NB4 (cell line): Measurements from ENCODE around the gene MYH10.

Source experiments
- DNase-seq: peaks from one replicate; pipeline ENCODE4 v3.0.0; 2010; ENCODE audit warnings: low read depth
- H3K4me3 ChIP-seq: one replicate; pipeline ENCODE4 v1.5.1; 2011; ENCODE audit warnings: mild to moderate bottlenecking, low read depth, low read length, moderate library complexity
- MYC ChIP-seq: IDR thresholded peaks from 2 replicates; pipeline ENCODE4 v1.6.1; 2011; ENCODE audit warnings: low read depth, low read length
- POLR2A ChIP-seq: IDR thresholded peaks from 2 replicates; pipeline ENCODE4 v1.6.1; 2011; ENCODE audit warnings: mild to moderate bottlenecking; ENCODE audit not compliant: insufficient read length; ENCODE audit errors: extremely low read depth
- TF ChIP-seq, protein P1 (sequence below): IDR thresholded peaks from one replicate; pipeline ENCODE4 v1.5.1; 2012; ENCODE audit warnings: low read depth, low read length
- TF ChIP-seq, protein P2 (sequence below): IDR thresholded peaks from 2 replicates; pipeline ENCODE4 v1.6.1; 2011; ENCODE audit warnings: low read depth, low read length

Gene MYH10

DNA sequence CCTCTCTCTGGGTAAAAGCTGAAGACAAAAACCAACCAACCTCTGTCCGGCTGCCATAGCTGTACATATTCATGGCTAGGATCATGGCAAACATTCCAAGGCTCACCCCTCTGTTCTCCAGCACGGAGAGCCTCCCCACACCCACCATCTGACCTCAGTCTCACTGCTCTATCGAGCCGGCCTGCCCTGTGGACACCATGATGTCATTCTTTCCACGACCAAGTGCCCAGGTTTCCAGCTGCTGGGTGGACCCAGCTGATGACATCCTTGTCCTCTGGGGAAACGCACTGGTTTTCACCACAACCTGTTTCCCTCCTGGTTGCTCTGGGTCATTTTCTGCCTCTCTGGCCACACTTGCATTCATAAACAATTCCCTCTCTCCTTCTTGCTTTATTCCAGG is 127.2 kb downstream of the MYH10 start:
- TF ChIP-seq, protein P1, sequence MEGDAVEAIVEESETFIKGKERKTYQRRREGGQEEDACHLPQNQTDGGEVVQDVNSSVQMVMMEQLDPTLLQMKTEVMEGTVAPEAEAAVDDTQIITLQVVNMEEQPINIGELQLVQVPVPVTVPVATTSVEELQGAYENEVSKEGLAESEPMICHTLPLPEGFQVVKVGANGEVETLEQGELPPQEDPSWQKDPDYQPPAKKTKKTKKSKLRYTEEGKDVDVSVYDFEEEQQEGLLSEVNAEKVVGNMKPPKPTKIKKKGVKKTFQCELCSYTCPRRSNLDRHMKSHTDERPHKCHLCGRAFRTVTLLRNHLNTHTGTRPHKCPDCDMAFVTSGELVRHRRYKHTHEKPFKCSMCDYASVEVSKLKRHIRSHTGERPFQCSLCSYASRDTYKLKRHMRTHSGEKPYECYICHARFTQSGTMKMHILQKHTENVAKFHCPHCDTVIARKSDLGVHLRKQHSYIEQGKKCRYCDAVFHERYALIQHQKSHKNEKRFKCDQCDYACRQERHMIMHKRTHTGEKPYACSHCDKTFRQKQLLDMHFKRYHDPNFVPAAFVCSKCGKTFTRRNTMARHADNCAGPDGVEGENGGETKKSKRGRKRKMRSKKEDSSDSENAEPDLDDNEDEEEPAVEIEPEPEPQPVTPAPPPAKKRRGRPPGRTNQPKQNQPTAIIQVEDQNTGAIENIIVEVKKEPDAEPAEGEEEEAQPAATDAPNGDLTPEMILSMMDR: no peak
- TF ChIP-seq POLR2A (no peak), MYC (no peak)
- TF ChIP-seq, protein P2, sequence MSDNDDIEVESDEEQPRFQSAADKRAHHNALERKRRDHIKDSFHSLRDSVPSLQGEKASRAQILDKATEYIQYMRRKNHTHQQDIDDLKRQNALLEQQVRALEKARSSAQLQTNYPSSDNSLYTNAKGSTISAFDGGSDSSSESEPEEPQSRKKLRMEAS: no peak
- no peak for DNase-seq
- no peak overlapping the region for H3K4me3 ChIP-seq

DNA sequence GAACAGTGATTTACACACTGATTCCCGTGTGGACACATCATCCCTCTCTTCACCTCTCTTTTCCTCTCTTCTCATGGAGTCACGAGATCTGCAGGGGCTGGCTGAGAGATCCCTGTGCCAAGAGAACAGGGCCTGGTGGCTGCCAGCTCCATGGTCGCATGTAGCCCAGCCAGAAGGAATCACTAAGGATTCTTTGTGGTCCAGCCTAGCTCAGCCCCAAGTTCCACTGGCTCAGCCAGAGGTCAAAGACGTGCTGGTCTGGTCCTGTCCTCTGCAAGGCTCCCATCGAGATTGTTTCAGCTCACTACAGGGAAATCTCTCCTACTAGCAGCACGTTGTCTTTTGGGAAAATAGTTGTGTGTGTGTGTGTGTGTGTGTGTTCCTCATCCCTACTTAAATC is 128.4 kb downstream of the MYH10 start:
- no peak overlapping the region for H3K4me3 ChIP-seq
- DNase-seq: no peak
- no peak for TF ChIP-seq POLR2A
- TF ChIP-seq, protein P1: no peak
- no peak for TF ChIP-seq MYC
- TF ChIP-seq, protein P2: no peak

DNA sequence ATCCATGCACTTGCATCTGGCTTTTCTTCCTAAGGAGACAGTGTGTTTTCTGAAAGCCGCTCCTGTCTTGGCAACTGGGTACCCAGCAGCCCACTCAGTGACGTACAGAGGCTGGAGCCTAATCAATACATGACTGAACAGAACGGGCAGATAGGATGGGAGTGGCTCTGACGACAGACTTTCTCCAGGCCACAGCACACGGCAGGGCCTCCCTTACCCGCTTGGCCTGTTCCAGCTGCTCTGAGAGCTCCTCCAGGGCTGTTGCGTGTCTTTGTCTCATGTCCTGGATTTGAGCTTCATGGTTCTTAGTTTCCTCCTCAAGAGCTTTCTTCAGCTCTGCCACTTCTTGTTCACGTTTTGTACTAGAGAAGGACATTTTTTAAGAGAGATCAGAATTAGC is 129.9 kb downstream of the MYH10 start:
- H3K4me3 ChIP-seq: no peak overlapping the region
- no peak for DNase-seq
- TF ChIP-seq, protein P1: no peak
- TF ChIP-seq, protein P2: no peak
- no peak for TF ChIP-seq POLR2A
- no peak for TF ChIP-seq MYC

DNA sequence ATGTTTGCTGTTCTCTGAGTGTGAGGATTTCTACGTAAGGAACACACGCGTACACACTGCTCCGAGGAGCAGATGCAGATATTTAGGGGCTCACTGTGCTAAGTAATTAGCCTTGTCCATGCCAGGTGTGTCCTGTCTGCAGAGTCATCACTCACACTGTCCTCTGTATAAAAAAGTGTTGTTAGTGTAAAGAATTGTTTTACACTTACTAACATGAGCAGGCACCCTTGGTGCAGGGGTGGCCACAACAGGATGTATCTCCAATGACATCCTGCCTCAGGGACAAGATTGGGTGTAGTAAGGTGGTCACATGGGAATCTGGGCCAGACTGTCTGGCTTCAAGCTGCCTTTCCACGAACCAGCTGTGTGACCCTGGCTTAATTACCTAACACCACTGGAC is 130.9 kb downstream of the MYH10 start:
- H3K4me3 ChIP-seq: no peak overlapping the region
- TF ChIP-seq, protein P1: no peak
- no peak for TF ChIP-seq MYC
- TF ChIP-seq, protein P2: no peak
- TF ChIP-seq POLR2A: no peak
- DNase-seq: no peak

DNA sequence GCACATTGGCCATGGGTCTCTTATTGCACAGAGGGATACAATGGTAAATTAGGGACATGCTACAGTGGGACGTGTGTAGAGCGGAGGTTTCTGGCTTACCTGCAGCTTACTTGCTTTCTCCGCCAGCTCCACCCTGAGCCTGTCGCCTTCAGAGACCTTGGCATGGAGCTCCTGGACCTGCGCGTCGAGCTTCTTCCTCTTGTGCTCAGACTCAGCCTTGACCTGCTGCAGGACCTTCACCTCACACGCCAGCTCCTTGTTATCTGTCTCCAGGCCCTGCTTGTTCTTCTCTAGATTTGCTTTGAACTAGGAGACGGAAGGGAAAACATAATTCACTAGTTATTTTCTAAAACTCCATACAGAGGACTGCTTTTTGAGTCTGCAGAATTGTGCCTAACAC is 131.4 kb downstream of the MYH10 start:
- no peak for DNase-seq
- H3K4me3 ChIP-seq: no peak overlapping the region
- TF ChIP-seq, protein P1: no peak
- TF ChIP-seq POLR2A (no peak), MYC (no peak)
- TF ChIP-seq, protein P2: no peak

DNA sequence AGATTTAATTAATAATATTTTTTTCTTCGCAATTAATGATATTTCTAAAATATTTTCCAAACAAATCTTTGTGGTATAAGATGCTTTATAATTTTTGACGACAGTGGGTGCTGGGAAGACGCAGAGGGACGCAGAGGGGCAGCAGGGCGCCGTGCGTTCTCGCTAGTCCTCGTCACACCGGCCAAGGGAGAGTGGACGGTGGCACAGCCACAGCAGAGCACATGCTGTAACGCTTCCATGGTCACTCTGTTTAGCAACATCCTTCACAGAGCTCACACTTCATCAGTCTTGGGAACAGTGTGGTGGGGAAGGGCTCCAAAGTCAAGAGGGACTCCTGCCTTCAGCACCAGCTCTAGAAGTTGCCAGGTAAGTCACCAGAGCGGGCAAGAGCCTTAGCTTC is 134.4 kb downstream of the MYH10 start:
- H3K4me3 ChIP-seq: no peak overlapping the region
- TF ChIP-seq MYC (no peak), POLR2A (no peak)
- TF ChIP-seq, protein P1: no peak
- TF ChIP-seq, protein P2: no peak
- no peak for DNase-seq
